UCSD-AML1 (cell line): ENCODE data around the gene E2F3.

Source experiments
- DNase-seq: peaks from one replicate; lab custom pipeline; 2025; ENCODE audit not compliant: unreplicated experiment; lab: John Stamatoyannopoulos, UW

E2F3 gene

GRCh38 chr6:20402092-20402341 lies 338 bp downstream of the E2F3 start:
- DNase-seq: no peak

- DNase-seq: peak; percentile 86
These were observed 827 bp downstream of the E2F3 start for GRCh38 chr6:20402342-20403069.

- peak; percentile 98 for DNase-seq
These were observed 1.5 kb downstream of the E2F3 start for GRCh38 chr6:20403070-20403765.

- peak; percentile 91 for DNase-seq
These were observed 2.3 kb downstream of the E2F3 start for GRCh38 chr6:20403766-20404640.

- peak; percentile 60 for DNase-seq
These were observed 3.0 kb downstream of the E2F3 start for GRCh38 chr6:20404641-20405032.

- no peak for DNase-seq
These were observed 7.2 kb downstream of the E2F3 start for GRCh38 chr6:20408851-20409250.

- peak; percentile 18 for DNase-seq
These were observed 7.8 kb downstream of the E2F3 start for GRCh38 chr6:20409427-20409971.

- DNase-seq: peak; percentile 42
These were observed 9.9 kb downstream of the E2F3 start for GRCh38 chr6:20411544-20411943.

GRCh38 chr6:20411953-20412681 lies 10.4 kb downstream of the E2F3 start:
- DNase-seq: no peak

- DNase-seq: no peak
These were observed 11.0 kb downstream of the E2F3 start for GRCh38 chr6:20412682-20413073.

GRCh38 chr6:20413826-20414225 lies 12.1 kb downstream of the E2F3 start:
- DNase-seq: no peak

GRCh38 chr6:20414711-20415110 lies 13.0 kb downstream of the E2F3 start:
- no peak for DNase-seq

GRCh38 chr6:20415304-20415703 lies 13.6 kb downstream of the E2F3 start:
- DNase-seq: no peak

GRCh38 chr6:20415712-20416454 lies 14.2 kb downstream of the E2F3 start:
- no peak for DNase-seq

- no peak for DNase-seq
These were observed 15.1 kb downstream of the E2F3 start for GRCh38 chr6:20416567-20417345.

- DNase-seq: peak; percentile 37
These were observed 16.1 kb downstream of the E2F3 start for GRCh38 chr6:20417819-20418218.

GRCh38 chr6:20426177-20427082 lies 24.8 kb downstream of the E2F3 start:
- peak; percentile 17 for DNase-seq

- DNase-seq: no peak
These were observed 26.2 kb downstream of the E2F3 start for GRCh38 chr6:20427856-20428255.

- no peak for DNase-seq
These were observed 31.0 kb downstream of the E2F3 start for GRCh38 chr6:20432692-20433091.
